K562 (cell line): ENCODE data around the gene TBL1X. TPM values are rescaled to one million over a fixed set of nuclear protein-coding genes. Genes with fewer than 3 reads are reported as not detected.

Experiments used
- ARNT ChIP-seq, 2 experiments: fragments of 450-650 bp; IDR thresholded peaks; 2 replicates each; pipeline ENCODE4 v1.6.1; 2016; ENCODE audit warnings: mild to moderate bottlenecking in 1 of 2
- CREB3 ChIP-seq: fragments of 450-650 bp; conservative IDR thresholded peaks from 2 replicates; pipeline ENCODE4 v1.6.1; 2016; ENCODE audit warnings: missing genetic modification characterization, low read depth, mild to moderate bottlenecking, missing compliant biosample characterization, moderate library complexity
- DMBX1 ChIP-seq: fragments of 250-450 bp; sonication (Bioruptor Pico); IDR thresholded peaks from 2 replicates; pipeline ENCODE4 v1.8.0; 2022; ENCODE audit warnings: inconsistent platforms, mild to moderate bottlenecking, moderate library complexity, borderline replicate concordance
- HLTF ChIP-seq: fragments of 450-650 bp; IDR thresholded peaks from 2 replicates; pipeline ENCODE4 v1.6.1; 2016
- NCOA4 ChIP-seq: fragments of 450-650 bp; IDR thresholded peaks from 2 replicates; pipeline ENCODE4 v1.6.1; 2018; ENCODE audit warnings: mild to moderate bottlenecking; ENCODE audit not compliant: partially characterized antibody
- POLR2G ChIP-seq: fragments of 200-400 bp; formaldehyde crosslinking; IDR thresholded peaks from 2 replicates; pipeline ENCODE4 v1.6.1; 2017; ENCODE audit warnings: low read depth, mild to moderate bottlenecking, antibody characterized with exemption, low read length, moderate library complexity
- RAD51 ChIP-seq: fragments of 450-650 bp; IDR thresholded peaks from 2 replicates; pipeline ENCODE4 v1.7.1; 2016; ENCODE audit warnings: low read depth, mild to moderate bottlenecking, borderline replicate concordance
- REST ChIP-seq, 2 experiments: fragments of 450-650 bp; formaldehyde crosslinking in 1 of 2; IDR thresholded peaks; 2 replicates each; pipeline versions ENCODE4 v1.4.0 to v1.6.1; 2014 to 2020; ENCODE audit warnings: mild to moderate bottlenecking in 2 of 2, borderline replicate concordance in 1 of 2, low read depth in 1 of 2
- XRCC4 ChIP-seq: IDR thresholded peaks from one replicate; pipeline ENCODE4 v1.6.1; 2011; ENCODE audit not compliant: insufficient read depth, insufficient read length; ENCODE audit errors: extremely low read depth
- ZBTB7A ChIP-seq: IDR thresholded peaks from 2 replicates; pipeline ENCODE4 v1.6.1; 2011; ENCODE audit warnings: low read depth, mild to moderate bottlenecking, low read length, moderate library complexity, borderline replicate concordance; ENCODE audit not compliant: control insufficient read depth
- polyA plus RNA-seq, 8 experiments: library from polyadenylated mRNA; depleted of rRNA in 4 of 8; stranded (reverse) in 5 of 8; unstranded in 3 of 8; fragments of >200 nt; fragmentation: Nextera tagmentation in 2 of 8; fragmentation: Illumina TruSeq in 1 of 8; extraction: Ambion mirVana in 2 of 8; extraction: Trizol in 1 of 8; gene quantifications; 2 replicates each; pipeline versions ENCODE4 v1.2.1 to v1.2.3, GENCODE V29; 2011 to 2014; ENCODE audit warnings: inconsistent platforms in 1 of 8, missing spikeins in 1 of 8
- total RNA-seq, 7 experiments: library from RNA; depleted of rRNA in 6 of 7; stranded (reverse); fragments of >200 nt in 6 of 7; fragmentation: Illumina TruSeq in 2 of 7; extraction: Trizol in 2 of 7; gene quantifications; 2 replicates each; pipeline versions ENCODE4 v1.2.1 to v1.2.3, GENCODE V29; 2011 to 2021; ENCODE audit warnings: low replicate concordance in 1 of 7

Gene TBL1X
- total and polyA plus RNA-seq, 9 of the 15 experiments (the other 6 are each of a cell fraction or from before 2014, with no cell fraction given): 6.0 to 49.6 (median 19.7) TPM

GRCh38 chrX:9465380-9466123 lies 694 bp downstream of the TBL1X start (continued):
- TF ChIP-seq DMBX1 (CRISPR knock-in tag) (no peak), RAD51 (no peak), HLTF (no peak), REST (IDR thresholded peaks at IDR 0.05; ENCODE audit: borderline replicate concordance) (no peak), REST (CRISPR knock-in tag; IDR thresholded peaks at IDR 0.05; ENCODE audit: low read depth) (no peak), XRCC4 (no peak), ARNT (IDR thresholded peaks at IDR 0.05) (no peak), POLR2G (peak; percentile 66), ZBTB7A (peak; percentile 39; the same call in 1 of the 2 replicates), NCOA4 (no peak), CREB3 (tag) (no peak)
- TF ChIP-seq, all 486 proteins: peak for 9
